Osteoblast (primary cell): ENCODE measurements around the gene HIGD2A. TPM values are rescaled to one million over a fixed set of nuclear protein-coding genes. Genes with fewer than 3 reads are reported as not detected.

ENCODE experiments used
- DNase-seq: peaks from one replicate; pipeline ENCODE4 v3.0.0; 2011; ENCODE audit warnings: low spot score, mixed read lengths; ENCODE audit not compliant: insufficient read length; ENCODE audit errors: missing footprints
- H2AFZ ChIP-seq: 2 replicates; pipeline ENCODE4 v1.6.0; 2011; ENCODE audit warnings: mild to moderate bottlenecking, low read length
- H3K27ac ChIP-seq: 2 replicates; pipeline ENCODE4 v1.5.1; 2011; ENCODE audit warnings: mild to moderate bottlenecking, low read depth, low read length, moderate library complexity
- H3K27me3 ChIP-seq: 2 replicates; pipeline ENCODE4 v1.6.0; 2012; ENCODE audit warnings: mild to moderate bottlenecking, control low read depth, inconsistent platforms, low read length, moderate library complexity; ENCODE audit not compliant: insufficient read depth
- H3K36me3 ChIP-seq: 2 replicates; pipeline ENCODE4 v1.5.1; 2011; ENCODE audit warnings: mild to moderate bottlenecking, low read length, control low read depth, moderate library complexity; ENCODE audit not compliant: insufficient read depth
- H3K4me1 ChIP-seq: 2 replicates; pipeline ENCODE4 v1.5.1; 2011; ENCODE audit warnings: mild to moderate bottlenecking, low read length, control low read depth, moderate library complexity; ENCODE audit not compliant: insufficient read depth
- H3K4me2 ChIP-seq: 2 replicates; pipeline ENCODE4 v1.6.0; 2011; ENCODE audit warnings: mild to moderate bottlenecking, low read length; ENCODE audit not compliant: insufficient read depth
- H3K4me3 ChIP-seq: fragments of 200-600 bp; sonication (generic); 3 replicates; pipeline ENCODE4 v1.5.1; 2012; ENCODE audit warnings: mild to moderate bottlenecking, low read length, inconsistent platforms; ENCODE audit not compliant: insufficient read depth
- H3K79me2 ChIP-seq: 2 replicates; pipeline ENCODE4 v1.6.0; 2012; ENCODE audit warnings: mild to moderate bottlenecking, low read length, control low read depth, inconsistent platforms; ENCODE audit not compliant: insufficient read depth
- H3K9me3 ChIP-seq: 2 replicates; pipeline ENCODE4 v1.5.1; 2011; ENCODE audit warnings: low read depth, low read length, control low read depth
- H4K20me1 ChIP-seq: 2 replicates; pipeline ENCODE4 v1.6.0; 2012; ENCODE audit warnings: mild to moderate bottlenecking, low read length, control low read depth; ENCODE audit not compliant: insufficient read depth
- CTCF ChIP-seq: IDR thresholded peaks from 2 replicates; pipeline ENCODE4 v1.5.1; 2011; ENCODE audit warnings: mild to moderate bottlenecking, low read depth, low read length, moderate library complexity; ENCODE audit errors: extremely low read depth
- total RNA-seq: library from RNA; depleted of rRNA; stranded (reverse); fragments of >200 nt; gene quantifications from 2 replicates; pipeline ENCODE4 v1.2.3, GENCODE V29; 2012

Gene HIGD2A
- total RNA-seq, 1 donor: 34.7 TPM

- TF ChIP-seq CTCF: no peak
- Histone ChIP-seq H3K9me3 (no peaks in the 10 kb centered on the region), H3K36me3 (no peaks in the 10 kb centered on the region), H3K27ac (no peak overlapping the region), H2AFZ (no peak overlapping the region), H3K27me3 (peaks cover 14% of the 10 kb centered on the region), H3K4me1 (no peaks in the 10 kb centered on the region), H3K79me2 (no peaks in the 10 kb centered on the region), H4K20me1 (no peaks in the 10 kb centered on the region), H3K4me2 (peak overlapping the region; percentile 18), H3K4me3 (no peak overlapping the region)
- DNase-seq: no peak
Observed at GRCh38 chr5:176424181-176424580, 35.6 kb downstream of the HIGD2A start.

GRCh38 chr5:176425138-176425537, 36.6 kb downstream of the HIGD2A start:
- no peaks in the 10 kb centered on the region for H3K9me3 ChIP-seq
- H3K36me3 ChIP-seq: no peaks in the 10 kb centered on the region
- no peak for DNase-seq

GRCh38 chr5:176425791-176426190, 37.2 kb downstream of the HIGD2A start:
- H4K20me1 ChIP-seq: no peaks in the 10 kb centered on the region
- no peaks in the 10 kb centered on the region for H3K79me2 ChIP-seq
- no peaks in the 10 kb centered on the region for H3K36me3 ChIP-seq
- no peak for DNase-seq
- H3K4me1 ChIP-seq: no peaks in the 10 kb centered on the region
- TF ChIP-seq CTCF: no peak
- H3K27ac ChIP-seq: no peak overlapping the region
- no peaks in the 10 kb centered on the region for H3K9me3 ChIP-seq
- H2AFZ ChIP-seq: no peak overlapping the region
- H3K27me3 ChIP-seq: peaks cover 10% of the 10 kb centered on the region
- H3K4me3 ChIP-seq: no peak overlapping the region
- H3K4me2 ChIP-seq: no peak overlapping the region

More at GRCh38 chr5:176425138-176425537, 36.6 kb downstream of the HIGD2A start:
- no peak overlapping the region for H3K4me3 ChIP-seq
- H3K27ac ChIP-seq: no peak overlapping the region
- TF ChIP-seq CTCF: no peak
- no peak overlapping the region for H2AFZ ChIP-seq
- no peaks in the 10 kb centered on the region for H4K20me1 ChIP-seq
- no peaks in the 10 kb centered on the region for H3K79me2 ChIP-seq
- peaks cover 14% of the 10 kb centered on the region for H3K27me3 ChIP-seq
- no peaks in the 10 kb centered on the region for H3K4me1 ChIP-seq
- no peak overlapping the region for H3K4me2 ChIP-seq

GRCh38 chr5:176426876-176427275, 38.3 kb downstream of the HIGD2A start:
- Histone ChIP-seq H3K27ac (no peak overlapping the region), H2AFZ (no peak overlapping the region), H3K27me3 (peaks cover 4% of the 10 kb centered on the region), H3K4me1 (no peaks in the 10 kb centered on the region), H3K36me3 (no peaks in the 10 kb centered on the region), H3K4me2 (no peak overlapping the region), H4K20me1 (no peaks in the 10 kb centered on the region), H3K79me2 (no peaks in the 10 kb centered on the region), H3K4me3 (no peak overlapping the region), H3K9me3 (no peaks in the 10 kb centered on the region)
- no peak for TF ChIP-seq CTCF
- DNase-seq: no peak
